ENCODE data around the gene FARP1.

FARP1 gene

GRCh38 chr13:98489446-98490194 lies 346.7 kb downstream of the FARP1 start:
- TF ChIP-seq, protein P1, sequence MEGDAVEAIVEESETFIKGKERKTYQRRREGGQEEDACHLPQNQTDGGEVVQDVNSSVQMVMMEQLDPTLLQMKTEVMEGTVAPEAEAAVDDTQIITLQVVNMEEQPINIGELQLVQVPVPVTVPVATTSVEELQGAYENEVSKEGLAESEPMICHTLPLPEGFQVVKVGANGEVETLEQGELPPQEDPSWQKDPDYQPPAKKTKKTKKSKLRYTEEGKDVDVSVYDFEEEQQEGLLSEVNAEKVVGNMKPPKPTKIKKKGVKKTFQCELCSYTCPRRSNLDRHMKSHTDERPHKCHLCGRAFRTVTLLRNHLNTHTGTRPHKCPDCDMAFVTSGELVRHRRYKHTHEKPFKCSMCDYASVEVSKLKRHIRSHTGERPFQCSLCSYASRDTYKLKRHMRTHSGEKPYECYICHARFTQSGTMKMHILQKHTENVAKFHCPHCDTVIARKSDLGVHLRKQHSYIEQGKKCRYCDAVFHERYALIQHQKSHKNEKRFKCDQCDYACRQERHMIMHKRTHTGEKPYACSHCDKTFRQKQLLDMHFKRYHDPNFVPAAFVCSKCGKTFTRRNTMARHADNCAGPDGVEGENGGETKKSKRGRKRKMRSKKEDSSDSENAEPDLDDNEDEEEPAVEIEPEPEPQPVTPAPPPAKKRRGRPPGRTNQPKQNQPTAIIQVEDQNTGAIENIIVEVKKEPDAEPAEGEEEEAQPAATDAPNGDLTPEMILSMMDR (IDR thresholded peaks at IDR 0.05; ENCODE audit: control extremely low read depth, extremely low read depth, low read depth, missing control alignments) = no peak
- ChIA-PET POLR2A (no interaction called here), CTCF (interaction anchor here (1.0 to 2.3 kb wide), 8 partner anchors 8 to 182 kb away, joined by 3 to 6 read pairs (median 4); partner anchors contain the start of gene STK24)
- DNase-seq (ENCODE audit: extremely low spot score) = no peak

GRCh38 chr13:98490195-98490836 lies 347.4 kb downstream of the FARP1 start:
- CTCF ChIA-PET = interaction anchor here (1.3 to 2.3 kb wide), 5 partner anchors 14 to 87 kb away, joined by 3 to 6 read pairs (median 5); partner anchors contain the start of gene STK24
- TF ChIP-seq, protein P1 (IDR thresholded peaks at IDR 0.05; ENCODE audit: control extremely low read depth, extremely low read depth, low read depth, missing control alignments) = no peak
- POLR2A ChIA-PET = no interaction called here
- DNase-seq (ENCODE audit: extremely low spot score) = no peak

DNA sequence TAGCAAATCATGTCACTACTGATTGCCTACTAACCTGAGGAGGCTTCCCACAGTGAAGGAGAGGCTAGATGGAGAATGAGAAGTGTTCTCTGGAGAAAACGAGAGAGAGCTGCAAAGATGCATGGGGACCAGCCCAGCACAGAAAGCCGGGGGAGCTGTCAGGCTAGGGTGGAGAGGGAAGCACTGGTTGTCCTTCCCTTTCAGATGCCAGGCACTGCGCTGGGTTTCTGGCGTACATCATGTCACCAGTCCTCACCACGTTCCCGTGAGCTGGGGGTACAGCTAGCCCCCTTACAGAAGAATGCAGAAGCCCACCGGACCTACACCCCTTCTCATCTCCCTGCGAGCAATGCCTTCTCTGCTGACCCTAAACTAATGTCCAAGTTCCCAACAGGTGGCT lies 348.0 kb downstream of the FARP1 start:
- ChIA-PET POLR2A (no interaction called here), CTCF (interaction anchor here (1.9 kb wide), 1 partner anchor 16 kb away, joined by 5 read pairs; no protein-coding TSS in a partner anchor)
- TF ChIP-seq, protein P1 (IDR thresholded peaks at IDR 0.05; ENCODE audit: control extremely low read depth, extremely low read depth, low read depth, missing control alignments) = no peak
- DNase-seq (ENCODE audit: extremely low spot score) = no peak

- TF ChIP-seq, protein P1 (IDR thresholded peaks at IDR 0.05; ENCODE audit: control extremely low read depth, extremely low read depth, low read depth, missing control alignments) = no peak
- ChIA-PET POLR2A (no interaction called here), CTCF (interaction anchor here (0.7 kb wide), 1 partner anchor 11 kb away, joined by 3 read pairs; no protein-coding TSS in a partner anchor)
- no peak for DNase-seq (ENCODE audit: extremely low spot score)
Measured at GRCh38 chr13:98492335-98493041, 349.6 kb downstream of the FARP1 start.

DNA sequence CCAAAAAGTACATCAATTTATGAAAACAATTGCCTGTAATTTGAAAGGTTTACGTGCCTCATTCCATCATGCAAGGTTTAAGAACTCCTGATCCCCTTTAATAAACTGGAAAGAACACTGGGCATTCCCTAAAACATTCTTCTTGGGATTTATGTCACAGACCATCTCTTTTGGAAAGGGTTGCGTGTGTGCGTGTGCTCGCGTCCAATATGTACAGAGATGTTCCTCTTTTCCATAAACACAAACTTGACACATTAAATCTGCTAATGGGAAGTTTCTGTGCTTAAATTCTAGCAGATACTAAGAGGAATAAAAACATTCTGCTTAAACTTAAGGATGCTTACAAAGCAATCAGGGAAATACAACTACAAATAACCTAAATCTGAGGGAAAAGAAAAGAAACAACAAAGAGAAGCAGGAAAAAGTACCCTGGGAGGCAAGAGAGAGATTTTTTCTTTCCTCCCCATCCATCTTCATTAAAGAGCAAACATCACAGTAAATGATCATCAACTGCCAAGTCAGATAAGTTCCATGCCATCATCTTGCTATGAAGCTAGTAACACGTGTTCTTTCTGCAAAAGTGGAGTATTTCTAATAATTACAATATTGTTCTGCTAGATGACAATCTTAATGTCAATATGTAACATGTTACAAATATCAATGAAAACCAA lies 350.3 kb downstream of the FARP1 start:
- DNase-seq (ENCODE audit: extremely low spot score) = no peak
- CTCF ChIA-PET = interaction anchor here (1.1 to 1.5 kb wide), 2 partner anchors 11 to 12 kb away, joined by 4 to 5 read pairs; no protein-coding TSS in a partner anchor
- POLR2A ChIA-PET = no interaction called here
- TF ChIP-seq, protein P1 (IDR thresholded peaks at IDR 0.05; ENCODE audit: control extremely low read depth, extremely low read depth, low read depth, missing control alignments) = no peak

DNA sequence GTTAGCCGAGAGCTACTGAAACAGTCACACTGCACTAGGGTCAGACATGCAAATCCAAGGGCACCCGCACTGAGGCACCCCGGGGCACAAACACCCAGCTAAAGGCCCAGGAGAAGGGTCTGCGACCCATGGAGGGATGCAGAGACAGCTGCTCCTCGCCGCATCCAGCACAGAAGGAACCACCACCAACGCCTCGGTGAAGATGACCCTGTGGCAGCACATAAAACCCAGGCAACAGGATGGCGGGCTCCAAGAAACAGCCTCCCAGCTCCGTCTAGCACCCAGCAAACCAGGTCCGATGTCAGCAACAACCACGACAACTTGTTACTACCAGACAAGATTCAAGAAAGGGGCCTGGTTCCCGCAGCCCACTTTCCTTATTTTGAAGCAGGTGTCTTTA lies 351.9 kb downstream of the FARP1 start:
- DNase-seq (ENCODE audit: extremely low spot score) = no peak
- TF ChIP-seq, protein P1 (IDR thresholded peaks at IDR 0.05; ENCODE audit: control extremely low read depth, extremely low read depth, low read depth, missing control alignments) = no peak
- ChIA-PET POLR2A (no interaction called here), CTCF (interaction anchor here (1.2 to 1.5 kb wide), 3 partner anchors 11 to 159 kb away, joined by 3 to 6 read pairs (median 4); no protein-coding TSS in a partner anchor)
